Spinal cord (tissue), 10 donors: Measurements from ENCODE around the gene TBC1D24. TPM values are rescaled to one million over a fixed set of nuclear protein-coding genes. Genes with fewer than 3 reads are reported as not detected.
A peak's percentile ranks its signal among the peaks of the same experiment; 100 is the strongest.

Source experiments
- DNase-seq, 6 donors: peaks; one replicate each; pipeline versions ENCODE4 v3.0.0 to v3.0.0-alpha.2; 2013 to 2015; ENCODE audit warnings: low spot score in 6 of 6, low read depth in 4 of 6
- H3K27ac ChIP-seq: one replicate; pipeline ENCODE4 v1.5.1; 2013; ENCODE audit warnings: low read depth, low read length, control low read depth
- H3K27me3 ChIP-seq: one replicate; pipeline ENCODE4 v1.6.1; 2013; ENCODE audit warnings: low read length; ENCODE audit not compliant: control insufficient read depth, insufficient read depth
- H3K36me3 ChIP-seq: one replicate; pipeline ENCODE4 v1.6.1; 2013; ENCODE audit warnings: low read length; ENCODE audit not compliant: control insufficient read depth, insufficient read depth
- H3K4me1 ChIP-seq: one replicate; pipeline ENCODE4 v1.6.1; 2013; ENCODE audit warnings: low read length; ENCODE audit not compliant: control insufficient read depth, insufficient read depth
- H3K4me3 ChIP-seq: one replicate; pipeline ENCODE4 v1.5.1; 2013; ENCODE audit warnings: low read depth, low read length, control low read depth
- H3K9me3 ChIP-seq: one replicate; pipeline ENCODE4 v1.6.1; 2013; ENCODE audit warnings: low read length; ENCODE audit not compliant: control insufficient read depth, insufficient read depth
- WGBS: methylation state at CpG from one replicate; pipeline ENCODE4 v1.1.5; 2013; ENCODE audit warnings: missing lambda C conversion rate; ENCODE audit not compliant: insufficient coverage; 5-methylcytosine and 5-hydroxymethylcytosine counted together
- long read RNA-seq, 4 donors: transcript quantifications; one replicate each; lab custom pipeline, GENCODE V29; 2026
- polyA plus RNA-seq, 2 donors: library from polyadenylated mRNA; unstranded; fragments of 120-200 nt; gene quantifications; one replicate each; pipeline ENCODE4 v1.2.1, GENCODE V29; 2013; ENCODE audit not compliant: insufficient read length in 2 of 2
- total RNA-seq, 2 donors: library from RNA; depleted of rRNA in 1 of 2; stranded (reverse); fragments of 120-200 nt in 1 of 2; fragments of >200 nt in 1 of 2; gene quantifications; one replicate each; pipeline versions ENCODE4 v1.2.3 to v1.2.4, GENCODE V29; 2013 to 2014
- donor health status: healthy.

The TBC1D24 gene
- total RNA-seq (10 to 100 TPM; 22.2 to 22.8 TPM), polyA plus RNA-seq (10 to 100 TPM; 48.1 to 64.2 TPM)
- long read RNA-seq, donor 1, partial matches to known transcripts, result 0 of 2 reads
- long read RNA-seq, donor 1, other reads (novel, unspliced or antisense), result 0 of 2 reads
- long read RNA-seq, donor 2, result 0 reads
- long read RNA-seq, donor 3, full-length matches to known transcripts, result 4 of 4 reads
- long read RNA-seq, donor 3, partial matches to known transcripts, result 0 of 4 reads
- long read RNA-seq, donor 3, other reads (novel, unspliced or antisense), result 0 of 4 reads
- long read RNA-seq, donor 4, partial matches to known transcripts, result 0 of 1 reads
- long read RNA-seq, donor 4, other reads (novel, unspliced or antisense), result 0 of 1 reads

GRCh38 chr16:2474877-2475412 is at the start of gene TBC1D24:
TSS of gene TBC1D24 (plus strand) at chr16:2475127. CDS start at chr16:2496149, 21,022 bp downstream.
- under 1% methylated on average over 77 of the region's 77 CpGs for WGBS
- peaks cover 62% of the 10 kb centered on the region for H3K4me1 ChIP-seq

GRCh38 chr16:2425825-2426430 is 49.0 kb upstream of the TBC1D24 start:
- Histone ChIP-seq H3K4me1 (peaks cover 29% of the 10 kb centered on the region), H3K9me3 (no peaks in the 10 kb centered on the region), H3K27ac (no peak overlapping the region), H3K36me3 (peaks cover 2% of the 10 kb centered on the region), H3K4me3 (no peak overlapping the region), H3K27me3 (no peaks in the 10 kb centered on the region)
- WGBS, result 95% methylated on average over 13 of the region's 13 CpGs
- no peak for DNase-seq

More at GRCh38 chr16:2474877-2475412, at the start of gene TBC1D24:
- Histone ChIP-seq H3K36me3 (peaks cover 23% of the 10 kb centered on the region), H3K9me3 (no peaks in the 10 kb centered on the region), H3K27me3 (no peaks in the 10 kb centered on the region), H3K4me3 (peak within 1 kb of the TSS; percentile 55), H3K27ac (peak within 1 kb of the TSS; percentile 57)
- DNase-seq, result peak in 5 of 6 donors; percentile 75 to 96 (median 84)

GRCh38 chr16:2426941-2427361 is 48.0 kb upstream of the TBC1D24 start:
- Histone ChIP-seq H3K27ac (no peak overlapping the region), H3K4me1 (peaks cover 37% of the 10 kb centered on the region), H3K4me3 (no peak overlapping the region), H3K36me3 (peaks cover 8% of the 10 kb centered on the region), H3K9me3 (no peaks in the 10 kb centered on the region), H3K27me3 (no peaks in the 10 kb centered on the region)
- no peak for DNase-seq
- 89% methylated on average over 6 of the region's 6 CpGs for WGBS

DNA sequence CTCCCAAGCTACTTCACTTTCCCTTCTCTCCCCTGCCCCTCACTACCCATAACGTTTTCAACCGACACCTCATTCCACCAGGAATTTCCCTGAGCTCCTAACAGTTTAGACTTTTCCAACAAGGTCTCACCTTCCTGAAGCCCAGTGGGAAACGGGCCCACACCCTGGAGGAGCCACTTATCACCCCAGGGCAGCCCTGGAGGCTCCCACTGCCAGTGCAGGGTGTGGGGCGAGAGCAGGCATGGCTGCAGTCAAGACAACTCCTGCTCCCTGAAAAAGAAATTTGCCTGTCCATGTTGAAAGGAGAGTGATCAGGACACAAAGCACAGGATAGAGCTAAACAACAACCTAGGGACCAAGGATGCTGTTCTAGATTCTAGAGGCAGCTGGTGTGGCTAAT is 47.4 kb upstream of the TBC1D24 start:
- Histone ChIP-seq H3K9me3 (no peaks in the 10 kb centered on the region), H3K27me3 (no peaks in the 10 kb centered on the region), H3K27ac (no peak overlapping the region), H3K36me3 (peaks cover 12% of the 10 kb centered on the region), H3K4me1 (peaks cover 37% of the 10 kb centered on the region), H3K4me3 (no peak overlapping the region)
- no peak for DNase-seq
- WGBS, result 86% methylated on average over 3 of the region's 4 CpGs

- Histone ChIP-seq H3K27ac (peak overlapping the region; percentile 25), H3K36me3 (peaks cover 19% of the 10 kb centered on the region), H3K9me3 (no peaks in the 10 kb centered on the region), H3K4me3 (peak overlapping the region; percentile 77), H3K4me1 (peaks cover 35% of the 10 kb centered on the region), H3K27me3 (no peaks in the 10 kb centered on the region)
- WGBS, result 30% methylated on average over 28 of the region's 28 CpGs
- no peak for DNase-seq
These were observed 46.7 kb upstream of the TBC1D24 start for GRCh38 chr16:2428051-2428783.

- no peak for DNase-seq
- Histone ChIP-seq H3K9me3 (no peaks in the 10 kb centered on the region), H3K4me3 (peak overlapping the region; percentile 77), H3K27me3 (no peaks in the 10 kb centered on the region), H3K36me3 (peaks cover 24% of the 10 kb centered on the region), H3K27ac (peak overlapping the region; percentile 25), H3K4me1 (peaks cover 34% of the 10 kb centered on the region)
- under 1% methylated on average over 24 of the region's 24 CpGs for WGBS
These were observed 46.2 kb upstream of the TBC1D24 start for GRCh38 chr16:2428784-2429033.

- peak within 1 kb of the TSS; percentile 25 for H3K27ac ChIP-seq
These were observed 45.7 kb upstream of the TBC1D24 start, which contains the start of gene CCNF for GRCh38 chr16:2429034-2429770. TSS of gene CCNF (plus strand) at chr16:2429447. CDS start at chr16:2429482, 35 bp downstream.

GRCh38 chr16:2429771-2430663 is 44.9 kb upstream of the TBC1D24 start:
- H3K36me3 ChIP-seq, result peaks cover 30% of the 10 kb centered on the region
- no peak overlapping the region for H3K27ac ChIP-seq
- WGBS, result 1% methylated on average over 44 of the region's 46 CpGs
- peaks cover 32% of the 10 kb centered on the region for H3K4me1 ChIP-seq
- DNase-seq, result peak in 2 of 6 donors; percentile 28 to 70
- H3K27me3 ChIP-seq, result no peaks in the 10 kb centered on the region
- peak overlapping the region; percentile 55 for H3K4me3 ChIP-seq
- H3K9me3 ChIP-seq, result no peaks in the 10 kb centered on the region

More at GRCh38 chr16:2429034-2429770, 45.7 kb upstream of the TBC1D24 start, which contains the start of gene CCNF:
- Histone ChIP-seq H3K27me3 (no peaks in the 10 kb centered on the region), H3K36me3 (peaks cover 29% of the 10 kb centered on the region), H3K4me3 (peak within 1 kb of the TSS; percentile 77), H3K9me3 (no peaks in the 10 kb centered on the region), H3K4me1 (peaks cover 34% of the 10 kb centered on the region)
- peak; percentile 85 to 99 (median 94) for DNase-seq
- WGBS, result under 1% methylated on average over 103 of the region's 103 CpGs
